Pancreas (tissue), 10 donors: ENCODE results near the gene HELQ. TPM values are rescaled to one million over a fixed set of nuclear protein-coding genes. Genes with fewer than 3 reads are reported as not detected.

Source experiments
- ATAC-seq, 4 donors: fragments of 200-7000 bp; cut with Tn5 transposase; one replicate each; pipeline versions ENCODE4 v1.8.0 to v1.9.1; 2020; ENCODE audit warnings: mild to moderate bottlenecking in 4 of 4, moderate library complexity in 4 of 4
- DNase-seq, 6 donors: peaks; one replicate each; pipeline ENCODE4 v3.0.0-alpha.2; 2020
- FAIRE-seq: peaks from 2 replicates; lab custom pipeline; 2012; peaks lifted over from hg19 to GRCh38; lab: Jason Lieb, UNC
- H3K27ac ChIP-seq, 4 donors: fragments of 200-600 bp; sonication (generic); 1 replicate in 3 of 4; 2 replicates in 1 of 4; pipeline versions ENCODE4 v1.5.0 to v1.8.0; 2020
- H3K27me3 ChIP-seq, 4 donors: fragments of 200-600 bp; one replicate each; pipeline ENCODE4 v1.8.0; 2021
- H3K36me3 ChIP-seq, 3 donors: fragments of 200-600 bp; sonication (generic) in 1 of 3; one replicate each; pipeline versions ENCODE4 v1.5.0 to v1.8.0; 2020 to 2021
- H3K4me1 ChIP-seq, 3 donors: fragments of 200-600 bp; one replicate each; pipeline ENCODE4 v1.8.0; 2021
- H3K4me3 ChIP-seq, 4 donors: fragments of 200-600 bp; sonication (generic) in 2 of 4; one replicate each; pipeline versions ENCODE4 v1.5.0 to v1.8.0; 2020 to 2021
- H3K9me3 ChIP-seq, 4 donors: fragments of 200-600 bp; one replicate each; pipeline ENCODE4 v1.8.0; 2021
- CTCF ChIP-seq, 4 donors: fragments of 200-600 bp; sonication (generic) in 3 of 4; IDR thresholded peaks; one replicate each; pipeline versions ENCODE4 v1.5.0 to v1.8.0; 2021; ENCODE audit warnings: antibody characterized with exemption in 4 of 4
- WGBS, 2 donors: extraction: QIAGEN DNeasy Blood & Tissue Kit; methylation state at CpG; one replicate each; pipeline ENCODE4 v1.1.7; 2013; 5-methylcytosine and 5-hydroxymethylcytosine counted together
- intact Hi-C, 3 donors: fragments of 100-400 bp; cut with DNase I; formaldehyde crosslinking; loops; one replicate each; pipeline versions ENCODE4 v1.11.1 to v1.14.2; 2022
- polyA plus RNA-seq, 2 donors: library from polyadenylated mRNA; stranded (reverse); fragments of 200-250 nt; gene quantifications; one replicate each; pipeline ENCODE4 v1.2.3, GENCODE V29; 2013
- total RNA-seq, 6 donors: library from RNA; stranded (reverse); fragmentation: NEBNext Ultra II Directional in 4 of 6; extraction: Animal tissue kit (Norgen Biotek cat#: 25700) in 4 of 6; gene quantifications; one replicate each; pipeline versions ENCODE4 v1.2.1 to v1.2.4, GENCODE V29; 2021 to 2023
- donor health status: healthy with polysubstance abuse.
- donor health status: DM: no; HTN: no; CAD: no; lungs with moderate emphysema.
- donor health status: DM: no; HTN: no; CAD: no.
- donor health status: control.
- donor health status: control.
- donor health status: Bipolar disorder and iron deficiency.
- donor health status: DM: yes; HTN: yes; CAD: no.
- donor health status: DM: no; HTN: no; CAD: no.
- donor health status: DM: no; HTN: no; CAD: no.
- donor health status: DM: yes; HTN: yes; CAD: no.

Gene HELQ
- total and polyA plus RNA-seq, 8 donors, result 4.3 to 9.9 (median 6.4) TPM

DNA sequence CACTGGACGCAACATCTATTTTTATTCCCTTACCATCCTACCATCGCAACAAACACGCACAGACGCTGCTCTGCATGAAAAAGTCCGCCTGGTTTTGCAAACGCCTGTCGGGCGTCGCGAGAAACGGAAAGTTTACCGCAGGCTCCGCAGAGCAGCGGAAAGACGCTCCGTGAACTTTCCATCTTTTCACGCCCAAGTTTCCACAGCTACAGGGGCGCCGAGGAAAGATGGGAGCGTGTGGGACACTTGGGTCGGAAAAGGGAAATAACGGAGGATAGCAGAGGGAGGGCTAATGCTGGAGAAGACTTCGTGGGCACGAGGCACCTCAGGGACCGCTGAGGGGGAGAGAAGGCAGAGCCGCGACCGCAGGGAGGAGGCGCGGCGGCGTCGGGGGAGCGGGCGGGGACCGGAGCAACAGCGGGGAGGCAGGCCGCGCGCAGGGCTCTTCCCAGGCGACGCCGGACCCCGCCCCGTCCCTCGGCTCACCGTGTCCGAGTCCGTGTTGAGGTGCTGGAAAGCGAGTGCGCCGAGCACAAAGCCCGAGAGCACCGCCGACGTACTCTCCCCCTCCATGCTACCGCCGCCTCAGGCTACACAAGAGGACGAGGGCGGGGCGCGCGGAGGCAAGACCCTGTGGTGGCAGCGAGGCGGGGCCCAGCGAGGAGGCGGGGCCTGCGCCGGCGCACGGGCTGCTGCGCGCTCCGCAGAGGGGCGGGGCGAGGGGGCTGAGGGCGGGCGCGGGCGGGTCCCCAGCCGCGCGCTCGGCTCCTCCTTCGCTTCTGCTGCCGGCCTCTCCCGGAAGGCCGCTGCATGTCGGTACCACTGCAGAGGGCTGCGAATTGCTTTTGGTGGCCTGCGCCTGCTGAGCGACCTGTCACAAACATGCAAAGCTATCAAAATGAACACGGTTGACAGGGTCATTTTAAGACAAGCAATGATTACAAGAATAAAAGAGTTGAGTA, 29.2 kb upstream of the HELQ start, which contains the start of gene ABRAXAS1:
TSS of gene ABRAXAS1 (minus strand) at position 601 of the 962 bp plus-strand sequence. CDS start at position 573, 28 bp downstream.
- ATAC-seq, result peak; percentile 98 to 100 (median 100)
- Histone ChIP-seq H3K4me1 (peaks cover 0 to 5% (median 0%) of the 10 kb centered on the region in 3 donors), H3K4me3 (peak within 1 kb of the TSS; percentile 57 to 81 (median 66)), H3K36me3 (no peaks in the 10 kb centered on the region), H3K27ac (peak within 1 kb of the TSS; percentile 43 to 89 (median 70)), H3K27me3 (no peaks in the 10 kb centered on the region), H3K9me3 (no peaks in the 10 kb centered on the region)
- TF ChIP-seq CTCF (IDR thresholded peaks at IDR 0.05), result no peak
- DNase-seq, result peak; percentile 90 to 96 (median 94)
- no peak for FAIRE-seq
- 0 to 1% methylated on average over 45 to 93 of the region's 93 CpGs for WGBS, 2 donors
- intact Hi-C loops, result no loop called here

GRCh38 chr4:83473966-83474365, 18.3 kb upstream of the HELQ start:
- H3K27ac ChIP-seq, result no peak overlapping the region
- WGBS, 2 donors, result 94 to 96% methylated on average over 2 of the region's 2 CpGs
- H3K4me1 ChIP-seq, result no peaks in the 10 kb centered on the region
- H3K36me3 ChIP-seq, result no peaks in the 10 kb centered on the region
- ATAC-seq, result no peak
- no peaks in the 10 kb centered on the region for H3K9me3 ChIP-seq
- intact Hi-C loops, result no loop called here
- H3K4me3 ChIP-seq, result no peak overlapping the region
- TF ChIP-seq CTCF (IDR thresholded peaks at IDR 0.05), result no peak
- DNase-seq, result no peak
- H3K27me3 ChIP-seq, result no peaks in the 10 kb centered on the region
- FAIRE-seq, result no peak

GRCh38 chr4:83473423-83473822, 17.8 kb upstream of the HELQ start:
- no peak overlapping the region for H3K4me3 ChIP-seq
- no peak for ATAC-seq
- no peak for TF ChIP-seq CTCF (IDR thresholded peaks at IDR 0.05)
- 79 to 93% methylated on average over 4 of the region's 4 CpGs for WGBS, 2 donors
- peaks cover 0 to 3% (median 0%) of the 10 kb centered on the region in 3 donors for H3K36me3 ChIP-seq
- H3K27me3 ChIP-seq, result no peaks in the 10 kb centered on the region
- intact Hi-C loops, result no loop called here
- H3K27ac ChIP-seq, result no peak overlapping the region
- no peak for DNase-seq
- no peak for FAIRE-seq
- H3K4me1 ChIP-seq, result no peaks in the 10 kb centered on the region
- H3K9me3 ChIP-seq, result no peaks in the 10 kb centered on the region

GRCh38 chr4:83456184-83456501, 520 bp upstream of the HELQ start:
- Histone ChIP-seq H3K27ac (peak overlapping the region; percentile 80 to 96 (median 93)), H3K4me3 (peak overlapping the region; percentile 60 to 88 (median 66)), H3K4me1 (peaks cover 5 to 23% (median 10%) of the 10 kb centered on the region in 3 donors), H3K36me3 (peaks cover 0 to 4% (median under 1%) of the 10 kb centered on the region in 3 donors), H3K27me3 (no peaks in the 10 kb centered on the region), H3K9me3 (no peaks in the 10 kb centered on the region)
- intact Hi-C loops, result no loop called here
- ATAC-seq (no peak), DNase-seq (no peak), FAIRE-seq (no peak)
- WGBS, 2 donors, result 0% methylated on average over 7 of the region's 7 CpGs
- no peak for TF ChIP-seq CTCF (IDR thresholded peaks at IDR 0.05)
